ENCODE measurements around the gene BRAF. TPM values are rescaled to one million over a fixed set of nuclear protein-coding genes. Genes with fewer than 3 reads are reported as not detected.
A peak's percentile ranks its signal among the peaks of the same experiment; 100 is the strongest.

Gene BRAF
- total RNA-seq, 1 donor from 2014 or later: 13.3 TPM

- Histone ChIP-seq H3K36me3 (ENCODE audit: control insufficient read depth, insufficient read depth, low read length) (no peaks in the 10 kb centered on the region), H3K27me3 (ENCODE audit: control insufficient read depth, insufficient read depth, low read length) (no peaks in the 10 kb centered on the region), H3K4me3 (ENCODE audit: low read depth, low read length) (no peak overlapping the region)
- TF ChIP-seq, protein P1, sequence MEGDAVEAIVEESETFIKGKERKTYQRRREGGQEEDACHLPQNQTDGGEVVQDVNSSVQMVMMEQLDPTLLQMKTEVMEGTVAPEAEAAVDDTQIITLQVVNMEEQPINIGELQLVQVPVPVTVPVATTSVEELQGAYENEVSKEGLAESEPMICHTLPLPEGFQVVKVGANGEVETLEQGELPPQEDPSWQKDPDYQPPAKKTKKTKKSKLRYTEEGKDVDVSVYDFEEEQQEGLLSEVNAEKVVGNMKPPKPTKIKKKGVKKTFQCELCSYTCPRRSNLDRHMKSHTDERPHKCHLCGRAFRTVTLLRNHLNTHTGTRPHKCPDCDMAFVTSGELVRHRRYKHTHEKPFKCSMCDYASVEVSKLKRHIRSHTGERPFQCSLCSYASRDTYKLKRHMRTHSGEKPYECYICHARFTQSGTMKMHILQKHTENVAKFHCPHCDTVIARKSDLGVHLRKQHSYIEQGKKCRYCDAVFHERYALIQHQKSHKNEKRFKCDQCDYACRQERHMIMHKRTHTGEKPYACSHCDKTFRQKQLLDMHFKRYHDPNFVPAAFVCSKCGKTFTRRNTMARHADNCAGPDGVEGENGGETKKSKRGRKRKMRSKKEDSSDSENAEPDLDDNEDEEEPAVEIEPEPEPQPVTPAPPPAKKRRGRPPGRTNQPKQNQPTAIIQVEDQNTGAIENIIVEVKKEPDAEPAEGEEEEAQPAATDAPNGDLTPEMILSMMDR (IDR thresholded peaks at IDR 0.05; ENCODE audit: insufficient read depth, low read length, poor library complexity, severe bottlenecking): no peak
- no peak for DNase-seq (ENCODE audit: low read depth)
Observed at GRCh38 chr7:140698477-140698876, 226.3 kb downstream of the BRAF start.

GRCh38 chr7:140697447-140698143, 227.1 kb downstream of the BRAF start:
- DNase-seq (ENCODE audit: low read depth): no peak
- Histone ChIP-seq H3K27me3 (ENCODE audit: control insufficient read depth, insufficient read depth, low read length) (no peaks in the 10 kb centered on the region), H3K36me3 (ENCODE audit: control insufficient read depth, insufficient read depth, low read length) (no peaks in the 10 kb centered on the region), H3K4me3 (ENCODE audit: low read depth, low read length) (peak overlapping the region; percentile 100)
- TF ChIP-seq, protein P1 (IDR thresholded peaks at IDR 0.05; ENCODE audit: insufficient read depth, low read length, poor library complexity, severe bottlenecking): no peak

GRCh38 chr7:140696680-140697446, 227.9 kb downstream of the BRAF start, which contains the start of gene NDUFB2:
Gene NDUFB2 (plus strand): TSS chr7:140696708. CDS start chr7:140696745, 37 bp downstream.
- Histone ChIP-seq H3K4me3 (ENCODE audit: low read depth, low read length) (peak within 1 kb of the TSS; percentile 100), H3K36me3 (ENCODE audit: control insufficient read depth, insufficient read depth, low read length) (no peaks in the 10 kb centered on the region), H3K27me3 (ENCODE audit: control insufficient read depth, insufficient read depth, low read length) (no peaks in the 10 kb centered on the region)
- DNase-seq (ENCODE audit: low read depth): peak; percentile 43
- TF ChIP-seq, protein P1 (IDR thresholded peaks at IDR 0.05; ENCODE audit: insufficient read depth, low read length, poor library complexity, severe bottlenecking): no peak

- H3K36me3 ChIP-seq (ENCODE audit: control insufficient read depth, insufficient read depth, low read length): no peaks in the 10 kb centered on the region
- H3K4me3 ChIP-seq (ENCODE audit: low read depth, low read length): peak overlapping the region; percentile 100
- DNase-seq (ENCODE audit: low read depth): peak; percentile 63
- TF ChIP-seq, protein P1 (IDR thresholded peaks at IDR 0.05; ENCODE audit: insufficient read depth, low read length, poor library complexity, severe bottlenecking): no peak
- no peaks in the 10 kb centered on the region for H3K27me3 ChIP-seq (ENCODE audit: control insufficient read depth, insufficient read depth, low read length)
Observed at GRCh38 chr7:140696024-140696679, 228.6 kb downstream of the BRAF start.

- TF ChIP-seq, protein P1 (IDR thresholded peaks at IDR 0.05; ENCODE audit: insufficient read depth, low read length, poor library complexity, severe bottlenecking): no peak
- no peaks in the 10 kb centered on the region for H3K36me3 ChIP-seq (ENCODE audit: control insufficient read depth, insufficient read depth, low read length)
- no peaks in the 10 kb centered on the region for H3K27me3 ChIP-seq (ENCODE audit: control insufficient read depth, insufficient read depth, low read length)
- no peak overlapping the region for H3K4me3 ChIP-seq (ENCODE audit: low read depth, low read length)
- no peak for DNase-seq (ENCODE audit: low read depth)
Observed at GRCh38 chr7:140695381-140695780, 229.3 kb downstream of the BRAF start.
